Measurements from ENCODE around the gene RAB40B.

The RAB40B gene

GRCh38 chr17:82691714-82692113 lies 6.8 kb downstream of the RAB40B start:
- no peak overlapping the region for H3K4me3 ChIP-seq (ENCODE audit: low read depth, low read length)
- no peak for TF ChIP-seq CTCF (IDR thresholded peaks at IDR 0.05; ENCODE audit: low read depth, low read length, missing control alignments)
- H3K27me3 ChIP-seq (replicated peaks), result no peaks in the 10 kb centered on the region
- no peaks in the 10 kb centered on the region for H3K36me3 ChIP-seq (replicated peaks)
- in situ Hi-C loops (cut with HindIII; ENCODE audit: low pct_ligation_motif_present, low sequenced_read_pairs), result no loop called here
- DNase-seq, result no peak
- H3K27ac ChIP-seq, result no peak overlapping the region

GRCh38 chr17:82690786-82691489 lies 7.6 kb downstream of the RAB40B start:
- no peaks in the 10 kb centered on the region for H3K36me3 ChIP-seq (replicated peaks)
- no peak overlapping the region for H3K4me3 ChIP-seq (ENCODE audit: low read depth, low read length)
- H3K27me3 ChIP-seq (replicated peaks), result no peaks in the 10 kb centered on the region
- in situ Hi-C loops (cut with HindIII; ENCODE audit: low pct_ligation_motif_present, low sequenced_read_pairs), result no loop called here
- no peak for TF ChIP-seq CTCF (IDR thresholded peaks at IDR 0.05; ENCODE audit: low read depth, low read length, missing control alignments)
- no peak for DNase-seq
- H3K27ac ChIP-seq, result no peak overlapping the region

- in situ Hi-C loops (cut with HindIII; ENCODE audit: low pct_ligation_motif_present, low sequenced_read_pairs), result no loop called here
These were observed 9.4 kb downstream of the RAB40B start for GRCh38 chr17:82689077-82689476.

GRCh38 chr17:82687871-82688270 lies 10.6 kb downstream of the RAB40B start:
- no peak for TF ChIP-seq CTCF (IDR thresholded peaks at IDR 0.05; ENCODE audit: low read depth, low read length, missing control alignments)
- Histone ChIP-seq H3K36me3 (replicated peaks) (no peaks in the 10 kb centered on the region), H3K27ac (no peak overlapping the region), H3K4me3 (ENCODE audit: low read depth, low read length) (no peak overlapping the region), H3K27me3 (replicated peaks) (no peaks in the 10 kb centered on the region)
- no peak for DNase-seq
- in situ Hi-C loops (cut with HindIII; ENCODE audit: low pct_ligation_motif_present, low sequenced_read_pairs), result no loop called here

More at GRCh38 chr17:82689077-82689476, 9.4 kb downstream of the RAB40B start:
- no peaks in the 10 kb centered on the region for H3K36me3 ChIP-seq (replicated peaks)
- H3K27ac ChIP-seq, result no peak overlapping the region
- no peak for TF ChIP-seq CTCF (IDR thresholded peaks at IDR 0.05; ENCODE audit: low read depth, low read length, missing control alignments)
- H3K27me3 ChIP-seq (replicated peaks), result no peaks in the 10 kb centered on the region
- no peak for DNase-seq
- no peak overlapping the region for H3K4me3 ChIP-seq (ENCODE audit: low read depth, low read length)

- DNase-seq, result no peak
- no peak overlapping the region for H3K27ac ChIP-seq
- H3K4me3 ChIP-seq (ENCODE audit: low read depth, low read length), result no peak overlapping the region
- H3K27me3 ChIP-seq (replicated peaks), result no peaks in the 10 kb centered on the region
- in situ Hi-C loops (cut with HindIII; ENCODE audit: low pct_ligation_motif_present, low sequenced_read_pairs), result no loop called here
- no peak for TF ChIP-seq CTCF (IDR thresholded peaks at IDR 0.05; ENCODE audit: low read depth, low read length, missing control alignments)
- no peaks in the 10 kb centered on the region for H3K36me3 ChIP-seq (replicated peaks)
These were observed 11.1 kb downstream of the RAB40B start for GRCh38 chr17:82687375-82687861.

Data from brain microvascular endothelial cell (primary cell).